RWPE2 (cell line): Measurements from ENCODE around the gene CHKA.

Experiments used
- ATAC-seq: fragments of 200-7000 bp; cut with Tn5 transposase; 3 replicates; pipeline ENCODE4 v1.9.1; 2021; ENCODE audit warnings: low read depth
- DNase-seq: peaks from one replicate; pipeline ENCODE4 v3.0.0-alpha.2; 2020; ENCODE audit warnings: low spot score
- H3K27ac ChIP-seq: fragments of 450-650 bp; 2 replicates; pipeline ENCODE4 v1.5.1; 2017; ENCODE audit warnings: mild to moderate bottlenecking; ENCODE audit not compliant: poor library complexity, severe bottlenecking
- H3K27me3 ChIP-seq: fragments of 250-450 bp; sonication (Bioruptor Pico); 2 replicates; pipeline ENCODE4 v1.5.1; 2021; ENCODE audit warnings: mild to moderate bottlenecking, moderate library complexity; ENCODE audit not compliant: insufficient read depth, poor library complexity, severe bottlenecking
- H3K36me3 ChIP-seq: fragments of 250-450 bp; sonication (Bioruptor Pico); 2 replicates; pipeline ENCODE4 v1.5.1; 2020; ENCODE audit warnings: low read depth, mild to moderate bottlenecking, moderate library complexity
- H3K4me1 ChIP-seq: fragments of 250-450 bp; sonication (Bioruptor Pico); 2 replicates; pipeline ENCODE4 v1.5.1; 2021; ENCODE audit warnings: mild to moderate bottlenecking, moderate library complexity; ENCODE audit not compliant: insufficient read depth, poor library complexity, severe bottlenecking
- H3K4me3 ChIP-seq: fragments of 250-450 bp; sonication (Bioruptor Pico); 2 replicates; pipeline ENCODE4 v1.5.1; 2021; ENCODE audit warnings: mild to moderate bottlenecking, moderate library complexity; ENCODE audit not compliant: severe bottlenecking
- H3K9me3 ChIP-seq: fragments of 250-450 bp; sonication (Bioruptor Pico); 2 replicates; pipeline ENCODE4 v1.5.1; 2021; ENCODE audit warnings: mild to moderate bottlenecking, moderate library complexity; ENCODE audit not compliant: severe bottlenecking
- TF ChIP-seq, protein P1 (sequence below): fragments of 450-650 bp; IDR thresholded peaks from one replicate; pipeline ENCODE4 v1.5.1; 2017; ENCODE audit warnings: mild to moderate bottlenecking, moderate library complexity; ENCODE audit not compliant: poor library complexity, severe bottlenecking

The CHKA gene

DNA sequence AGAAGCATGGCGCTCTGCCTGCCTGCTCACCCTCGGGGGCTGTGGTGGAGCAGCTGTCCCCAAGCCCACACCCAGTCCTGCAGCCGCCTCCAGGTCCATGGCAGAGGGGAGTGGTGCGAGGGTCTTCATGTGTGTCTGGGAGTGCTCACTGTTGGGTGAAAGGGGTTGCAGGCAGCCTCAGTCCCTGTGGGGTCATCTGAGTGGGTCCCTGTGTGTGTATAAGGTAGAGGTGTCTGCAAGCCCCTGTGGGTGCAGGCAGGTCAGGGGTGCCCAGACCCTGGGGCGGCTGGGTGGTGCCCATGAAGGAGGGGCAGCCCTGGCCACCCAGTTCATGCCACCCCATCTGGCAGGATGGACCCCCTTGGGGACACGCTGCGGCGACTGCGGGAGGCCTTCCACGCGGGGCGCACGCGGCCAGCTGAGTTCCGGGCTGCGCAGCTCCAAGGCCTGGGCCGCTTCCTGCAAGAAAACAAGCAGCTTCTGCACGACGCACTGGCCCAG, 106.2 kb downstream of the CHKA start:
- DNase-seq (no peak), ATAC-seq (no peak)
- TF ChIP-seq, protein P1, sequence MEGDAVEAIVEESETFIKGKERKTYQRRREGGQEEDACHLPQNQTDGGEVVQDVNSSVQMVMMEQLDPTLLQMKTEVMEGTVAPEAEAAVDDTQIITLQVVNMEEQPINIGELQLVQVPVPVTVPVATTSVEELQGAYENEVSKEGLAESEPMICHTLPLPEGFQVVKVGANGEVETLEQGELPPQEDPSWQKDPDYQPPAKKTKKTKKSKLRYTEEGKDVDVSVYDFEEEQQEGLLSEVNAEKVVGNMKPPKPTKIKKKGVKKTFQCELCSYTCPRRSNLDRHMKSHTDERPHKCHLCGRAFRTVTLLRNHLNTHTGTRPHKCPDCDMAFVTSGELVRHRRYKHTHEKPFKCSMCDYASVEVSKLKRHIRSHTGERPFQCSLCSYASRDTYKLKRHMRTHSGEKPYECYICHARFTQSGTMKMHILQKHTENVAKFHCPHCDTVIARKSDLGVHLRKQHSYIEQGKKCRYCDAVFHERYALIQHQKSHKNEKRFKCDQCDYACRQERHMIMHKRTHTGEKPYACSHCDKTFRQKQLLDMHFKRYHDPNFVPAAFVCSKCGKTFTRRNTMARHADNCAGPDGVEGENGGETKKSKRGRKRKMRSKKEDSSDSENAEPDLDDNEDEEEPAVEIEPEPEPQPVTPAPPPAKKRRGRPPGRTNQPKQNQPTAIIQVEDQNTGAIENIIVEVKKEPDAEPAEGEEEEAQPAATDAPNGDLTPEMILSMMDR: no peak
- no peaks in the 10 kb centered on the region for H3K27me3 ChIP-seq
- H3K36me3 ChIP-seq: no peaks in the 10 kb centered on the region
- H3K4me3 ChIP-seq: no peak overlapping the region
- peak overlapping the region; percentile 94 for H3K27ac ChIP-seq
- peaks cover 42% of the 10 kb centered on the region for H3K4me1 ChIP-seq
- H3K9me3 ChIP-seq: no peaks in the 10 kb centered on the region

DNA sequence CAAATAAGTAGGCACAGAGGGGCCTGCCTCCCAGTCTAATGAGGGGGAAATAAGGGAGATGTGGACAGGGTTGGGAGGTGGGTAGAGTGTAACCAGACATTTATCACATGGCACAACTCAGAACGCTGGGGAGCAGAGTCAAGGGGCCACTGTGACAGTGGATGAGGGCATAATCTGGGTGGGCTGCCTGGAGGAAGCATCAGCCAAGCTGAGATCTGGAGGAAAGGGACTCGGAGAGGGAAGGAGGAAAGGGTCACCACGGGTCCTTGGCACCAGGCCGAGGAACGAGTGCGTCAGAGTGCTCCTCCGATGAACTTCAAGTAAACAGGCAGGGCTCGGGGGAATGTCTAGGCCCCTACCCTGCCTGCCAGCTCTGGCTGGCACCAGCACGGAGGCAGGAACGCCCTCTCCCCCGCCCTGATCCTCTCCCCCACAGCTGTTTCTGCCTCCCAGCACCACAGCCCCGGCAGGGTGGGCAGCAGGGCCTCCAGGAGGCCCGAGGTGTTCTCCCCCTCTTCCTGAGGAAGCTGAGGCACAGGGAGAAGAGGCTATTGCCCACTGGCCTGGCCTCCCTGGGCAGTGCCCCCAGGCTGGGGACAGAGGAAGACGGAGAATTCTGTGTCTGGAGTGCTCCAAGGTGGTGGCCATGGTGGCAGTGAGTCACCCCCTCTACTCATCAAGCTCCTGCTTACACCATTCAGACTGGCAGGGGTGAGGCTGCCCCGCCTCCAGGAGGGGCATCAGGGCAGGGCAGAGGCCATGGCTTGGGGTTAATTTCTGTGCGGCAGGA, 106.8 kb downstream of the CHKA start:
- ATAC-seq (peak; percentile 62), DNase-seq (peak; percentile 95)
- Histone ChIP-seq H3K27me3 (no peaks in the 10 kb centered on the region), H3K36me3 (no peaks in the 10 kb centered on the region), H3K4me1 (peaks cover 48% of the 10 kb centered on the region), H3K4me3 (no peak overlapping the region), H3K9me3 (no peaks in the 10 kb centered on the region), H3K27ac (peak overlapping the region; percentile 94)
- TF ChIP-seq, protein P1: no peak

DNA sequence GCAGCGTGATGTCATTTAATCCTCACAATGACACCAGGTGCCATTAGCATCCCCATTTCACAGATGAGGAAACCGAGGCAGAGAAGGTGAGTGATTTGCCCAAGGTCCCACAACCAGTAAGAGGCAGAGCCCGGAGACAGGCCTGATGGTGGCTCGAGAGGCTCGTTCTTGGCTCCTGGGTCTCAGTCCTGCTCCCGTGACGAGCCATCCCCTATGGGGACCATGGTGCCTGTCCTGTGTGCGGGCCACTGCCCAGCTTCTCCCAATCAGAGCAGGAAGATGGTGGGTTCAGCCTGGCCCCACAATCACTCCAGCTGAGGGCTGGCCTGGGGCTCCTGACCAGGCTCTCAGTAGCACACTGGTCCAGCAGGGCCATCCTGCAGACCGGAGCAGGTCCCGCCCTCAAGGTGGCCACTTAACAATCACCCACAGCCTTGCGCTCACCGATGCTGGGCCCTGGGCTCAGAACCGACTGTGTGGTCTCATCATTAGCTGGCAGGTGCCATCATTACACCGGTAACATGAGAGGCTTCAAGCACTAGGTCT, 107.5 kb downstream of the CHKA start:
- Histone ChIP-seq H3K27me3 (no peaks in the 10 kb centered on the region), H3K4me1 (peaks cover 53% of the 10 kb centered on the region), H3K4me3 (no peak overlapping the region), H3K9me3 (no peaks in the 10 kb centered on the region), H3K27ac (peak overlapping the region; percentile 94), H3K36me3 (no peaks in the 10 kb centered on the region)
- DNase-seq: no peak
- ATAC-seq: no peak
- TF ChIP-seq, protein P1: no peak

GRCh38 chr11:68012843-68013610, 108.2 kb downstream of the CHKA start:
- no peaks in the 10 kb centered on the region for H3K9me3 ChIP-seq
- peak overlapping the region; percentile 94 for H3K27ac ChIP-seq
- no peaks in the 10 kb centered on the region for H3K27me3 ChIP-seq
- H3K4me1 ChIP-seq: peaks cover 57% of the 10 kb centered on the region
- DNase-seq: peak; percentile 92
- peak; percentile 71 for ATAC-seq
- TF ChIP-seq, protein P1: no peak
- H3K36me3 ChIP-seq: no peaks in the 10 kb centered on the region
- no peak overlapping the region for H3K4me3 ChIP-seq
